Thoracic aorta (tissue), 2 donors: ENCODE measurements around the gene SCN8A. TPM values are rescaled to one million over a fixed set of nuclear protein-coding genes. Genes with fewer than 3 reads are reported as not detected.

Experiments
- ATAC-seq: fragments of 150-250 bp; one replicate; pipeline ENCODE4 v1.8.0; 2017; ENCODE audit warnings: low read depth; ENCODE audit not compliant: insufficient number of reproducible peaks, low FRiP score
- DNase-seq: peaks from one replicate; pipeline ENCODE4 v3.0.0-alpha.2; 2020; ENCODE audit warnings: low spot score
- H3K27ac ChIP-seq, 2 donors: fragments of 200-600 bp; sonication (generic); 1 replicate in 1 of 2; 2 replicates in 1 of 2; pipeline ENCODE4 v1.5.1; 2016; ENCODE audit warnings: mild to moderate bottlenecking in 2 of 2, moderate library complexity in 2 of 2
- H3K27me3 ChIP-seq: fragments of 200-600 bp; sonication (generic); replicated peaks from 2 replicates; pipeline ENCODE4 v1.6.0; 2016; ENCODE audit warnings: mild to moderate bottlenecking; ENCODE audit not compliant: insufficient read depth
- H3K36me3 ChIP-seq: fragments of 200-600 bp; sonication (generic); one replicate; pipeline ENCODE4 v1.5.1; 2016
- H3K4me1 ChIP-seq, 2 donors: fragments of 200-600 bp; sonication (generic); 1 replicate in 1 of 2; 2 replicates in 1 of 2; pipeline versions ENCODE4 v1.5.1 to v1.6.0; 2016; ENCODE audit warnings: low read depth in 2 of 2, mild to moderate bottlenecking in 1 of 2; ENCODE audit not compliant: control insufficient read depth in 1 of 2
- H3K4me3 ChIP-seq: fragments of 200-600 bp; sonication (generic); 2 replicates; pipeline ENCODE4 v1.5.1; 2016; ENCODE audit warnings: mild to moderate bottlenecking
- H3K9me3 ChIP-seq: fragments of 200-600 bp; sonication (generic); 2 replicates; pipeline ENCODE4 v1.5.1; 2016
- CTCF ChIP-seq: fragments of 200-600 bp; sonication (generic); IDR thresholded peaks from one replicate; pipeline ENCODE4 v1.5.1; 2019; ENCODE audit warnings: antibody characterized with exemption
- total RNA-seq, 2 donors: library from RNA; depleted of rRNA; stranded (reverse); fragments of >200 nt; gene quantifications; one replicate each; pipeline versions ENCODE4 v1.1.0 to v1.2.3, GENCODE V29; 2016

The SCN8A gene
- total RNA-seq, 2 donors from 2014 or later, result 0.54 TPM; not detected in 1

- no peaks in the 10 kb centered on the region for H3K36me3 ChIP-seq
- no peak overlapping the region for H3K4me3 ChIP-seq
- H3K9me3 ChIP-seq, result no peaks in the 10 kb centered on the region
- no peak for ATAC-seq
- no peak for DNase-seq
- H3K27ac ChIP-seq, result no peak overlapping the region
- no peak for TF ChIP-seq CTCF
- no peaks in the 10 kb centered on the region for H3K27me3 ChIP-seq
- H3K4me1 ChIP-seq, result peaks cover 0 to 18% of the 10 kb centered on the region in 2 donors
These were observed 158.4 kb downstream of the SCN8A start for GRCh38 chr12:51749206-51749985.

GRCh38 chr12:51749986-51750317, 158.9 kb downstream of the SCN8A start:
- Histone ChIP-seq H3K27me3 (no peaks in the 10 kb centered on the region), H3K27ac (no peak overlapping the region), H3K4me3 (no peak overlapping the region), H3K9me3 (no peaks in the 10 kb centered on the region), H3K4me1 (peaks cover 0 to 18% of the 10 kb centered on the region in 2 donors), H3K36me3 (no peaks in the 10 kb centered on the region)
- ATAC-seq (no peak), DNase-seq (no peak)
- TF ChIP-seq CTCF, result no peak

GRCh38 chr12:51751661-51752060, 160.6 kb downstream of the SCN8A start:
- no peak overlapping the region for H3K27ac ChIP-seq
- no peak for ATAC-seq
- H3K4me3 ChIP-seq, result no peak overlapping the region
- H3K4me1 ChIP-seq, result peaks cover 0 to 18% of the 10 kb centered on the region in 2 donors
- no peaks in the 10 kb centered on the region for H3K36me3 ChIP-seq
- H3K9me3 ChIP-seq, result no peaks in the 10 kb centered on the region
- no peaks in the 10 kb centered on the region for H3K27me3 ChIP-seq
- no peak for DNase-seq
- TF ChIP-seq CTCF, result no peak

GRCh38 chr12:51752234-51752889, 161.3 kb downstream of the SCN8A start:
- Histone ChIP-seq H3K9me3 (no peaks in the 10 kb centered on the region), H3K4me1 (peaks cover 0 to 18% of the 10 kb centered on the region in 2 donors), H3K27ac (no peak overlapping the region), H3K36me3 (no peaks in the 10 kb centered on the region), H3K4me3 (no peak overlapping the region), H3K27me3 (no peaks in the 10 kb centered on the region)
- TF ChIP-seq CTCF, result no peak
- ATAC-seq (no peak), DNase-seq (peak; percentile 31)

GRCh38 chr12:51753980-51754675, 163.1 kb downstream of the SCN8A start:
- no peak for ATAC-seq
- H3K4me1 ChIP-seq, result peaks cover 0 to 18% of the 10 kb centered on the region in 2 donors
- no peak overlapping the region for H3K27ac ChIP-seq
- no peaks in the 10 kb centered on the region for H3K27me3 ChIP-seq
- no peaks in the 10 kb centered on the region for H3K36me3 ChIP-seq
- no peak for TF ChIP-seq CTCF
- no peaks in the 10 kb centered on the region for H3K9me3 ChIP-seq
- DNase-seq, result no peak
- no peak overlapping the region for H3K4me3 ChIP-seq
